SK-N-SH (cell line): ENCODE data around the gene ZNF484. TPM values are rescaled to one million over a fixed set of nuclear protein-coding genes. Genes with fewer than 3 reads are reported as not detected.
"Not testable (repeated sequence)": the region's sequence is repeated elsewhere in the genome, so short reads cannot be mapped to it uniquely, and the experiment has no call there.

Source experiments
- CTCF ChIA-PET: fragments of 300-600, 350-600 bp; formaldehyde crosslinking; extraction: SDS; loops from one replicate; lab custom pipeline; 2021; lab: Yijun Ruan, JAX
- POLR2A ChIA-PET: fragments of 350-600 bp; sonication (Branson Sonifier 250); formaldehyde crosslinking; extraction: SDS; loops from one replicate; lab custom pipeline; 2020; ENCODE audit warnings: antibody characterized with exemption, inconsistent platforms; lab: Yijun Ruan, JAX
- DNase-seq: peaks from one replicate; pipeline ENCODE4 v3.0.0; 2012
- H2AFZ ChIP-seq: fragments of 200-600 bp; sonication (generic); 2 replicates; pipeline ENCODE4 v1.8.1; 2016; ENCODE audit warnings: antibody characterized with exemption, mild to moderate bottlenecking, low read depth
- H3F3A ChIP-seq: fragments of 200-600 bp; sonication (generic); replicated peaks from 2 replicates; pipeline ENCODE3; 2016; ENCODE audit warnings: antibody characterized with exemption, mild to moderate bottlenecking; ENCODE audit not compliant: insufficient read depth
- H3K27ac ChIP-seq, 2 experiments: fragments of 200-500 bp in 1 of 2; fragments of 200-600 bp in 1 of 2; sonication (Bioruptor generic) in 1 of 2; sonication (generic), shearing (Covaris generic) in 1 of 2; 2 replicates each; pipeline versions ENCODE4 v1.5.1 to v1.6.1; 2014 to 2016; ENCODE audit warnings: low read depth in 2 of 2, inconsistent platforms in 1 of 2, low read length in 1 of 2, mild to moderate bottlenecking in 1 of 2, mixed read lengths in 1 of 2
- H3K27me3 ChIP-seq: fragments of 200-600 bp; sonication (generic), shearing (Covaris generic); 2 replicates; pipeline ENCODE4 v1.6.1; 2016; ENCODE audit warnings: mixed run types; ENCODE audit not compliant: insufficient read depth
- H3K36me3 ChIP-seq, 2 experiments: fragments of 200-500 bp in 1 of 2; fragments of 200-600 bp in 1 of 2; sonication (Bioruptor generic) in 1 of 2; sonication (generic) in 1 of 2; replicated peaks in 1 of 2; 2 replicates each; pipeline versions ENCODE3 to v1.5.1; 2014 to 2016; ENCODE audit warnings: low read length in 1 of 2, mild to moderate bottlenecking in 1 of 2; ENCODE audit not compliant: insufficient read depth in 2 of 2, control insufficient read depth in 1 of 2
- H3K4me1 ChIP-seq, 2 experiments: fragments of 200-500 bp in 1 of 2; fragments of 200-600 bp in 1 of 2; sonication (Bioruptor generic) in 1 of 2; sonication (generic), shearing (Covaris generic) in 1 of 2; 2 replicates each; pipeline versions ENCODE4 v1.5.1 to v1.6.1; 2014 to 2016; ENCODE audit warnings: low read depth in 1 of 2, low read length in 1 of 2, mixed run types in 1 of 2; ENCODE audit not compliant: insufficient read depth in 2 of 2, control insufficient read depth in 1 of 2
- H3K4me2 ChIP-seq: fragments of 200-600 bp; sonication (generic), shearing (Covaris generic); 2 replicates; pipeline ENCODE4 v1.6.1; 2017; ENCODE audit warnings: mixed run types
- H3K4me3 ChIP-seq, 2 experiments: fragments of 200-500 bp in 1 of 2; fragments of 200-600 bp in 1 of 2; sonication (Bioruptor generic) in 1 of 2; sonication (generic), shearing (Covaris generic) in 1 of 2; 2 replicates each; pipeline versions ENCODE4 v1.5.1 to v1.8.1; 2014 to 2016; ENCODE audit warnings: low read depth in 2 of 2, inconsistent platforms in 1 of 2, low read length in 1 of 2, mild to moderate bottlenecking in 1 of 2, mixed read lengths in 1 of 2, moderate library complexity in 1 of 2
- H3K79me2 ChIP-seq: fragments of 200-600 bp; sonication (generic); 2 replicates; pipeline ENCODE4 v1.8.1; 2017; ENCODE audit warnings: mild to moderate bottlenecking; ENCODE audit not compliant: insufficient read depth
- H3K9ac ChIP-seq: fragments of 200-600 bp; sonication (generic); 2 replicates; pipeline ENCODE4 v1.6.1; 2017; ENCODE audit warnings: mixed run types
- H3K9me2 ChIP-seq: fragments of 200-600 bp; sonication (generic); 2 replicates; pipeline ENCODE4 v1.6.1; 2017; ENCODE audit warnings: mixed run types
- H3K9me3 ChIP-seq: fragments of 200-600 bp; sonication (generic); 2 replicates; pipeline ENCODE4 v1.6.1; 2017; ENCODE audit warnings: mixed run types, mild to moderate bottlenecking, moderate library complexity
- H4K20me1 ChIP-seq: fragments of 200-600 bp; sonication (generic); 2 replicates; pipeline ENCODE4 v1.6.1; 2017; ENCODE audit warnings: mild to moderate bottlenecking, mixed run types; ENCODE audit not compliant: insufficient read depth
- CHD2 ChIP-seq: fragments of 150-350 bp; IDR thresholded peaks from 2 replicates; pipeline ENCODE4 v1.6.1; 2018; ENCODE audit warnings: low read length; ENCODE audit not compliant: partially characterized antibody
- EZH2phosphoT487 ChIP-seq: fragments of 200-600 bp; sonication (generic); IDR thresholded peaks from 2 replicates; pipeline ENCODE4 v1.6.1; 2017; ENCODE audit warnings: low read depth, mixed run types, mild to moderate bottlenecking, antibody characterized with exemption, moderate library complexity, borderline replicate concordance
- FOXM1 ChIP-seq: IDR thresholded peaks from 2 replicates; pipeline ENCODE4 v1.4.0; 2012; ENCODE audit warnings: low read depth, mild to moderate bottlenecking
- MEF2A ChIP-seq: IDR thresholded peaks from 2 replicates; pipeline ENCODE4 v1.4.0; 2012; ENCODE audit warnings: low read depth, borderline replicate concordance
- NFIC ChIP-seq: IDR thresholded peaks from 2 replicates; pipeline ENCODE4 v1.4.0; 2012; ENCODE audit warnings: borderline replicate concordance
- NRF1 ChIP-seq: IDR thresholded peaks from 2 replicates; pipeline ENCODE4 v1.6.1; 2012; ENCODE audit warnings: low read depth, mild to moderate bottlenecking, low read length
- RAD21 ChIP-seq: IDR thresholded peaks from 2 replicates; pipeline ENCODE4 v1.6.1; 2012; ENCODE audit warnings: mild to moderate bottlenecking, low read length
- RCOR1 ChIP-seq: fragments of 150-350 bp; IDR thresholded peaks from 2 replicates; pipeline ENCODE4 v1.6.1; 2017; ENCODE audit warnings: antibody characterized with exemption, low read length
- RXRA ChIP-seq: IDR thresholded peaks from 2 replicates; pipeline ENCODE4 v1.4.0; 2012; ENCODE audit warnings: low read depth, mild to moderate bottlenecking, borderline replicate concordance
- TAF1 ChIP-seq: IDR thresholded peaks from 2 replicates; pipeline ENCODE4 v1.6.1; 2012; ENCODE audit warnings: low read depth, mild to moderate bottlenecking, low read length, moderate library complexity, borderline replicate concordance
- WGBS: methylation state at CpG from one replicate; pipeline ENCODE4 v1.1.6; 2017; ENCODE audit warnings: low lambda C conversion rate; 5-methylcytosine and 5-hydroxymethylcytosine counted together
- polyA plus RNA-seq, 3 experiments: library from polyadenylated mRNA; depleted of rRNA; stranded (reverse); fragments of >200 nt; gene quantifications; 2 replicates each; pipeline ENCODE4 v1.2.3, GENCODE V29; 2012
- TF ChIP-seq, protein P1 (sequence below): fragments of 150-350 bp; IDR thresholded peaks from 2 replicates; pipeline ENCODE4 v1.6.1; 2017; ENCODE audit warnings: antibody characterized with exemption, low read length, low read depth, borderline replicate concordance
- TF ChIP-seq, protein P2 (sequence below): IDR thresholded peaks from 2 replicates; pipeline ENCODE4 v1.4.0; 2012; ENCODE audit warnings: low read depth, borderline replicate concordance
- TF ChIP-seq, protein P3 (sequence below): IDR thresholded peaks from 2 replicates; pipeline ENCODE4; 2012
- TF ChIP-seq, protein P4 (sequence below): fragments of 200-600 bp; sonication (generic); IDR thresholded peaks from 2 replicates; pipeline ENCODE4 v1.6.1; 2017; ENCODE audit warnings: antibody characterized with exemption, mild to moderate bottlenecking, moderate library complexity

Gene ZNF484
- polyA plus RNA-seq, 1 of the 3 experiments (the other 2 are of a cell fraction) = 0.79 TPM

DNA sequence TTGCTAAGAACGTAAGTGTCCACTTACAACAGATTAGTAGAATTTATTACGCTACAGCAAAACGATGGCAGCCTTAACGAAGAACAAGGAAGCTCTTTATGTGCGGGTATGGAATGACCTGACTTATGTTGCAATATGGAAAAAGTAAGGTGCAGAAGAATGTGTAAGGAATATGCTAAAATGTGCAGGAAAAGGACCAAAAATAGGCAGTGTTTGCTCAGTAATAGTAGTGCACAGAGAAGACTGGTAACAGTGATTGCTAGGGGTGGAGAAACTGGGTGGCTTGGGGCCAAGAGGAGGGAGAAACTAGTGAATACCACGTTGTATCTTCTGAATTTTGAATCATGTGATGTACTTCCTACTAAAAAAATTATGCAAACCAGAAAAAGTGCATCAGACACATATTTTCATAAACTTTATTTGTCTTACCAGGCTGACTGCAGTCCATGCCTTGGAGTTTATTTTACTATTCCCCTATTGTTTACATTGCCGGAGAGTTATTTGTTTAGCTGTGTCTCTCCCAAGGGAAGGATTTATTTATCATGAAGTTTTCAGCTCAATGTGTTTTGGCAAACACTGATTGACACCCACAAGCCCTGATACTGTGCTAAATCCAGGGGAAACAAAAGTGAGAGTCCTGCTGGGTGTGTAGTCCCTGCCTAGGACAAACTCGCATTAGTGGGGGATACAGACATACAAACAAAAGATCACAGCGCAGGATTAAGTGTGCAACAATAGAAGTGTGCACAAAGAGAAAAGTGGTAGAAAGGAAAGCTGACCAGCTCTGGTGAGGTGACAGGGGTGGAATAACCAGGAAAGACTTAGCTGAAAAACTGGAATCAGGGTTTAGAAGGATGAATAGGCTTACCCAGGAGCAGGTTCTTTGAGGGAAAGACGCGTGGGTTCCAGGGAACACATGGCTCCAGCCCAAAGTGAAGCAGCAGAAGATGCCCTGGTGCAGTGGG, 34.0 kb upstream of the ZNF484 start:
- DNase-seq = no peak

DNA sequence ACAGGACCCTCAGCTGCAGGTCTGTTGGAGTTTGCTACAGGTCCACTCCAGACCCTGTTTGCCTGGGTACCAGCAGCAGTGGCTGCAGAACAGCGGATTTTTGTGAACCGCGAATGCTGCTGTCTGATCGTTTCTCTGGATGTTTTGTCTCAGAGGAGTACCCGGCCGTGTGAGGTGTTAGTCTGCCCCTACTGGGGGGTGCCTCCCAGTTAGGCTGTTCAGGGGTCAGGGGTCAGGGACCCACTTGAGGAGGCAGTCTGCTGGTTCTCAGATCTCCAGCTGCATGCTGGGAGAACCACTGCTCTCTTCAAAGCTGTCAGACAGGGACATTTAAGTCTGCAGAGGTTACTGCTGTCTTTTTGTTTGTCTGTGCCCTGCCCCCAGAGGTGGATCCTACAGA, 27.3 kb upstream of the ZNF484 start:
- H3K4me3 ChIP-seq, H3K36me3 ChIP-seq, DNase-seq, H3F3A ChIP-seq, H3K9me2 ChIP-seq, H3K9me3 ChIP-seq, H3K4me2 ChIP-seq, H2AFZ ChIP-seq, H3K9ac ChIP-seq, H3K4me1 ChIP-seq, H3K27me3 ChIP-seq, CTCF ChIA-PET, H3K27ac ChIP-seq, POLR2A ChIA-PET, H3K79me2 ChIP-seq, H4K20me1 ChIP-seq: not testable (repeated sequence)
- WGBS = 62% methylated on average over 4 of the region's 6 CpGs

More for the DNA sequence above, 34.0 kb upstream of the ZNF484 start:
- Histone ChIP-seq H3K9me3 (no peaks in the 10 kb centered on the region), H3K4me1 (no peaks in the 10 kb centered on the region), H4K20me1 (no peaks in the 10 kb centered on the region), H3K4me3 (no peak overlapping the region), H3K27ac (no peak overlapping the region), H3K27me3 (no peaks in the 10 kb centered on the region; the same call in 1 of the 2 replicates), H3K79me2 (no peaks in the 10 kb centered on the region), H3K4me2 (no peak overlapping the region), H2AFZ (no peak overlapping the region), H3K36me3 (no peaks in the 10 kb centered on the region), H3K9ac (no peak overlapping the region), H3F3A (no peaks in the 10 kb centered on the region), H3K9me2 (no peaks in the 10 kb centered on the region)
- ChIA-PET CTCF (no interaction called here), POLR2A (no interaction called here)
- WGBS = 51% methylated on average over 11 of the region's 11 CpGs
- TF ChIP-seq RXRA = no peak
- TF ChIP-seq, protein P1, sequence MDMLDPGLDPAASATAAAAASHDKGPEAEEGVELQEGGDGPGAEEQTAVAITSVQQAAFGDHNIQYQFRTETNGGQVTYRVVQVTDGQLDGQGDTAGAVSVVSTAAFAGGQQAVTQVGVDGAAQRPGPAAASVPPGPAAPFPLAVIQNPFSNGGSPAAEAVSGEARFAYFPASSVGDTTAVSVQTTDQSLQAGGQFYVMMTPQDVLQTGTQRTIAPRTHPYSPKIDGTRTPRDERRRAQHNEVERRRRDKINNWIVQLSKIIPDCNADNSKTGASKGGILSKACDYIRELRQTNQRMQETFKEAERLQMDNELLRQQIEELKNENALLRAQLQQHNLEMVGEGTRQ = no peak
- TF ChIP-seq EZH2phosphoT487 = no peak
- no peak for TF ChIP-seq TAF1
- TF ChIP-seq, protein P2, sequence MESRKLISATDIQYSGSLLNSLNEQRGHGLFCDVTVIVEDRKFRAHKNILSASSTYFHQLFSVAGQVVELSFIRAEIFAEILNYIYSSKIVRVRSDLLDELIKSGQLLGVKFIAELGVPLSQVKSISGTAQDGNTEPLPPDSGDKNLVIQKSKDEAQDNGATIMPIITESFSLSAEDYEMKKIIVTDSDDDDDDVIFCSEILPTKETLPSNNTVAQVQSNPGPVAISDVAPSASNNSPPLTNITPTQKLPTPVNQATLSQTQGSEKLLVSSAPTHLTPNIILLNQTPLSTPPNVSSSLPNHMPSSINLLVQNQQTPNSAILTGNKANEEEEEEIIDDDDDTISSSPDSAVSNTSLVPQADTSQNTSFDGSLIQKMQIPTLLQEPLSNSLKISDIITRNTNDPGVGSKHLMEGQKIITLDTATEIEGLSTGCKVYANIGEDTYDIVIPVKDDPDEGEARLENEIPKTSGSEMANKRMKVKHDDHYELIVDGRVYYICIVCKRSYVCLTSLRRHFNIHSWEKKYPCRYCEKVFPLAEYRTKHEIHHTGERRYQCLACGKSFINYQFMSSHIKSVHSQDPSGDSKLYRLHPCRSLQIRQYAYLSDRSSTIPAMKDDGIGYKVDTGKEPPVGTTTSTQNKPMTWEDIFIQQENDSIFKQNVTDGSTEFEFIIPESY = no peak
- no peak for TF ChIP-seq CHD2
- TF ChIP-seq FOXM1 = no peak
- TF ChIP-seq MEF2A = no peak
- TF ChIP-seq, protein P3, sequence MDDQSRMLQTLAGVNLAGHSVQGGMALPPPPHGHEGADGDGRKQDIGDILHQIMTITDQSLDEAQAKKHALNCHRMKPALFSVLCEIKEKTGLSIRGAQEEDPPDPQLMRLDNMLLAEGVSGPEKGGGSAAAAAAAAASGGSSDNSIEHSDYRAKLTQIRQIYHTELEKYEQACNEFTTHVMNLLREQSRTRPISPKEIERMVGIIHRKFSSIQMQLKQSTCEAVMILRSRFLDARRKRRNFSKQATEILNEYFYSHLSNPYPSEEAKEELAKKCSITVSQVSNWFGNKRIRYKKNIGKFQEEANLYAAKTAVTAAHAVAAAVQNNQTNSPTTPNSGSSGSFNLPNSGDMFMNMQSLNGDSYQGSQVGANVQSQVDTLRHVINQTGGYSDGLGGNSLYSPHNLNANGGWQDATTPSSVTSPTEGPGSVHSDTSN = no peak
- no peak for TF ChIP-seq NFIC
- no peak for TF ChIP-seq NRF1
- TF ChIP-seq, protein P4, sequence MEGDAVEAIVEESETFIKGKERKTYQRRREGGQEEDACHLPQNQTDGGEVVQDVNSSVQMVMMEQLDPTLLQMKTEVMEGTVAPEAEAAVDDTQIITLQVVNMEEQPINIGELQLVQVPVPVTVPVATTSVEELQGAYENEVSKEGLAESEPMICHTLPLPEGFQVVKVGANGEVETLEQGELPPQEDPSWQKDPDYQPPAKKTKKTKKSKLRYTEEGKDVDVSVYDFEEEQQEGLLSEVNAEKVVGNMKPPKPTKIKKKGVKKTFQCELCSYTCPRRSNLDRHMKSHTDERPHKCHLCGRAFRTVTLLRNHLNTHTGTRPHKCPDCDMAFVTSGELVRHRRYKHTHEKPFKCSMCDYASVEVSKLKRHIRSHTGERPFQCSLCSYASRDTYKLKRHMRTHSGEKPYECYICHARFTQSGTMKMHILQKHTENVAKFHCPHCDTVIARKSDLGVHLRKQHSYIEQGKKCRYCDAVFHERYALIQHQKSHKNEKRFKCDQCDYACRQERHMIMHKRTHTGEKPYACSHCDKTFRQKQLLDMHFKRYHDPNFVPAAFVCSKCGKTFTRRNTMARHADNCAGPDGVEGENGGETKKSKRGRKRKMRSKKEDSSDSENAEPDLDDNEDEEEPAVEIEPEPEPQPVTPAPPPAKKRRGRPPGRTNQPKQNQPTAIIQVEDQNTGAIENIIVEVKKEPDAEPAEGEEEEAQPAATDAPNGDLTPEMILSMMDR = no peak
- no peak for TF ChIP-seq RCOR1
- no peak for TF ChIP-seq RAD21
